DOHH2 (cell line): ENCODE results near the gene C4orf46.

Experiments
- H3F3A ChIP-seq: fragments of 200-600 bp; sonication (generic), shearing (Covaris generic); 2 replicates; pipeline ENCODE4 v1.6.0; 2016; ENCODE audit warnings: antibody characterized with exemption, mild to moderate bottlenecking; ENCODE audit not compliant: control insufficient read depth, insufficient read depth
- H3K27ac ChIP-seq: fragments of 200-600 bp; sonication (generic); 2 replicates; pipeline ENCODE4 v1.5.1; 2014; ENCODE audit warnings: low read depth, mild to moderate bottlenecking, low read length, moderate library complexity
- H3K27me3 ChIP-seq: fragments of 200-600 bp; sonication (generic); 2 replicates; pipeline ENCODE4 v1.6.1; 2014; ENCODE audit warnings: mild to moderate bottlenecking, low read length, mixed read lengths; ENCODE audit not compliant: control insufficient read depth
- H3K36me3 ChIP-seq: fragments of 200-600 bp; sonication (generic); 2 replicates; pipeline ENCODE4 v1.6.1; 2014; ENCODE audit warnings: mild to moderate bottlenecking, low read length, moderate library complexity, mixed read lengths; ENCODE audit not compliant: control insufficient read depth
- H3K4me1 ChIP-seq: fragments of 200-600 bp; sonication (generic); 2 replicates; pipeline ENCODE4 v1.6.1; 2014; ENCODE audit warnings: mild to moderate bottlenecking, low read length, mixed read lengths; ENCODE audit not compliant: control insufficient read depth
- H3K4me2 ChIP-seq: fragments of 200-600 bp; sonication (generic); 2 replicates; pipeline ENCODE4 v1.6.0; 2014; ENCODE audit warnings: mild to moderate bottlenecking, low read length, moderate library complexity
- H3K4me3 ChIP-seq: fragments of 200-600 bp; sonication (generic); 2 replicates; pipeline ENCODE4 v1.5.1; 2014; ENCODE audit warnings: mild to moderate bottlenecking, low read length, mixed read lengths
- H3K79me2 ChIP-seq: fragments of 200-600 bp; sonication (generic); 2 replicates; pipeline ENCODE4 v1.6.1; 2014; ENCODE audit warnings: mild to moderate bottlenecking, low read length, mixed read lengths; ENCODE audit not compliant: control insufficient read depth
- H3K9me2 ChIP-seq: fragments of 200-600 bp; sonication (generic); replicated peaks from 2 replicates; pipeline ENCODE4 v1.6.1; 2014; ENCODE audit warnings: mild to moderate bottlenecking, low read length, mixed read lengths; ENCODE audit not compliant: control insufficient read depth
- H3K9me3 ChIP-seq: fragments of 200-600 bp; sonication (generic); 2 replicates; pipeline ENCODE4 v1.6.1; 2014; ENCODE audit warnings: antibody characterized with exemption, low read length, mixed read lengths; ENCODE audit not compliant: control insufficient read depth, insufficient read depth
- H4K20me1 ChIP-seq: fragments of 200-600 bp; sonication (generic); 2 replicates; pipeline ENCODE4 v1.6.0; 2014; ENCODE audit warnings: low read depth, mild to moderate bottlenecking, antibody characterized with exemption, low read length, moderate library complexity; ENCODE audit not compliant: control insufficient read depth, insufficient read depth
- EZH2phosphoT487 ChIP-seq: fragments of 200-600 bp; sonication (generic); IDR thresholded peaks from 2 replicates; pipeline ENCODE4 v1.6.1; 2017; ENCODE audit warnings: borderline replicate concordance, mild to moderate bottlenecking, antibody characterized with exemption, low read length, moderate library complexity, mixed read lengths
- TF ChIP-seq, protein P1 (sequence below): fragments of 200-600 bp; sonication (generic); IDR thresholded peaks from one replicate; pipeline ENCODE4 v1.5.1; 2014; ENCODE audit warnings: antibody characterized with exemption, mild to moderate bottlenecking, low read depth, low read length; ENCODE audit not compliant: poor library complexity, severe bottlenecking

Gene C4orf46

GRCh38 chr4:158644760-158645159 lies 26.9 kb downstream of the C4orf46 start:
- Histone ChIP-seq H3K79me2 (no peaks in the 10 kb centered on the region), H3K4me3 (no peak overlapping the region), H3K27ac (no peak overlapping the region), H3F3A (no peaks in the 10 kb centered on the region), H3K9me2 (no peaks in the 10 kb centered on the region), H3K36me3 (no peaks in the 10 kb centered on the region), H3K4me1 (no peaks in the 10 kb centered on the region), H4K20me1 (no peaks in the 10 kb centered on the region), H3K9me3 (no peaks in the 10 kb centered on the region), H3K27me3 (0 out of 2 replicates have a peak, but pooled peaks cover 8% of the 10 kb centered on the region), H3K4me2 (no peak overlapping the region)
- TF ChIP-seq, protein P1, sequence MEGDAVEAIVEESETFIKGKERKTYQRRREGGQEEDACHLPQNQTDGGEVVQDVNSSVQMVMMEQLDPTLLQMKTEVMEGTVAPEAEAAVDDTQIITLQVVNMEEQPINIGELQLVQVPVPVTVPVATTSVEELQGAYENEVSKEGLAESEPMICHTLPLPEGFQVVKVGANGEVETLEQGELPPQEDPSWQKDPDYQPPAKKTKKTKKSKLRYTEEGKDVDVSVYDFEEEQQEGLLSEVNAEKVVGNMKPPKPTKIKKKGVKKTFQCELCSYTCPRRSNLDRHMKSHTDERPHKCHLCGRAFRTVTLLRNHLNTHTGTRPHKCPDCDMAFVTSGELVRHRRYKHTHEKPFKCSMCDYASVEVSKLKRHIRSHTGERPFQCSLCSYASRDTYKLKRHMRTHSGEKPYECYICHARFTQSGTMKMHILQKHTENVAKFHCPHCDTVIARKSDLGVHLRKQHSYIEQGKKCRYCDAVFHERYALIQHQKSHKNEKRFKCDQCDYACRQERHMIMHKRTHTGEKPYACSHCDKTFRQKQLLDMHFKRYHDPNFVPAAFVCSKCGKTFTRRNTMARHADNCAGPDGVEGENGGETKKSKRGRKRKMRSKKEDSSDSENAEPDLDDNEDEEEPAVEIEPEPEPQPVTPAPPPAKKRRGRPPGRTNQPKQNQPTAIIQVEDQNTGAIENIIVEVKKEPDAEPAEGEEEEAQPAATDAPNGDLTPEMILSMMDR, result no peak
- TF ChIP-seq EZH2phosphoT487, result no peak

DNA sequence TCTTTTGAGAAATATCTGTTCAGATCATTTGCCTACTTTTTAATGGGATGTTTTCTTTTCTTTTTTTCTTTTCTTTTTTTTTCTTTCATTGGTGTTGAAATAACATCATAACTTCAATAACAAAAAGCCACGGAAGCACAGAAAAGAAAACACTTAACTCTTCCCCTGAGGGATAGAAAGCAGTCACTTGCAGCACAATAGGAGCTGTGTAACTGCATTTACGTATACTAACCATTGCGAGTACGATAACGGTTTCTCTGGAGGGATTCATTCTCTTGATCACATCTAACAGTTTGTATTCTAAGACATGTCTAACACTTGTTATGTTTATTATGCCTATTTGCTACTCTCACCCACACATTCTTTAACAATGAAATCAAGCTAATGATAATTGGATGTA lies 27.3 kb downstream of the C4orf46 start:
- 0 out of 2 replicates have a peak, but pooled peaks cover 8% of the 10 kb centered on the region for H3K27me3 ChIP-seq
- H3K4me3 ChIP-seq, result no peak overlapping the region

GRCh38 chr4:158636619-158637018 lies 35.1 kb downstream of the C4orf46 start:
- Histone ChIP-seq H3K9me3 (no peaks in the 10 kb centered on the region), H3K4me3 (no peak overlapping the region), H3K9me2 (no peaks in the 10 kb centered on the region), H3K27me3 (0 out of 2 replicates have a peak, but pooled peaks cover 7% of the 10 kb centered on the region), H4K20me1 (no peaks in the 10 kb centered on the region), H3K36me3 (no peaks in the 10 kb centered on the region), H3K79me2 (no peaks in the 10 kb centered on the region), H3K27ac (no peak overlapping the region), H3F3A (no peaks in the 10 kb centered on the region), H3K4me1 (no peaks in the 10 kb centered on the region), H3K4me2 (no peak overlapping the region)
- no peak for TF ChIP-seq EZH2phosphoT487
- TF ChIP-seq, protein P1, result no peak

More for the DNA sequence above, 27.3 kb downstream of the C4orf46 start:
- H3K36me3 ChIP-seq, result no peaks in the 10 kb centered on the region
- no peak overlapping the region for H3K4me2 ChIP-seq
- no peaks in the 10 kb centered on the region for H3K4me1 ChIP-seq
- TF ChIP-seq EZH2phosphoT487, result no peak
- TF ChIP-seq, protein P1, result no peak
- H3F3A ChIP-seq, result no peaks in the 10 kb centered on the region
- no peaks in the 10 kb centered on the region for H3K9me3 ChIP-seq
- no peaks in the 10 kb centered on the region for H3K79me2 ChIP-seq
- no peaks in the 10 kb centered on the region for H3K9me2 ChIP-seq
- H4K20me1 ChIP-seq, result no peaks in the 10 kb centered on the region
- no peak overlapping the region for H3K27ac ChIP-seq

- H3K4me3 ChIP-seq, result no peak overlapping the region
- no peaks in the 10 kb centered on the region for H3K36me3 ChIP-seq
- no peaks in the 10 kb centered on the region for H3K9me3 ChIP-seq
- H3K4me2 ChIP-seq, result no peak overlapping the region
- 0 out of 2 replicates have a peak, but pooled peaks cover 3% of the 10 kb centered on the region for H3K27me3 ChIP-seq
- no peaks in the 10 kb centered on the region for H3K79me2 ChIP-seq
- no peak for TF ChIP-seq EZH2phosphoT487
- TF ChIP-seq, protein P1, result no peak
- no peaks in the 10 kb centered on the region for H3F3A ChIP-seq
- no peaks in the 10 kb centered on the region for H3K4me1 ChIP-seq
- no peaks in the 10 kb centered on the region for H4K20me1 ChIP-seq
- H3K27ac ChIP-seq, result no peak overlapping the region
- H3K9me2 ChIP-seq, result no peaks in the 10 kb centered on the region
These were observed 40.8 kb downstream of the C4orf46 start for GRCh38 chr4:158630893-158631292.
